ENCODE results near the gene MED29. TPM values are rescaled to one million over a fixed set of nuclear protein-coding genes. Genes with fewer than 3 reads are reported as not detected.
A peak's percentile ranks its signal among the peaks of the same experiment; 100 is the strongest.

The MED29 gene
- total and polyA plus RNA-seq, 10 of the 15 experiments (the other 5 are each of a cell fraction or from before 2014, with no cell fraction given), result 3.2 to 36.6 (median 22.8) TPM

GRCh38 chr19:39398297-39398864, 7.2 kb downstream of the MED29 start (continued):
- no peak for TF ChIP-seq NFYB (IDR thresholded peaks at IDR 0.05; ENCODE audit: insufficient read depth, low read depth, low read length)
- no peak for TF ChIP-seq KDM1A (IDR thresholded peaks at IDR 0.05; ENCODE audit: borderline replicate concordance)
- no peak for TF ChIP-seq BMI1 (IDR thresholded peaks at IDR 0.05; ENCODE audit: borderline replicate concordance)
- TF ChIP-seq NR2C1 (IDR thresholded peaks at IDR 0.05), result no peak
- no peak for TF ChIP-seq CBX3 (IDR thresholded peaks at IDR 0.05; ENCODE audit: borderline replicate concordance, low read depth)
- TF ChIP-seq EP300 (IDR thresholded peaks at IDR 0.05; ENCODE audit: borderline replicate concordance in 1 of 2, control insufficient read depth in 1 of 2, low read depth in 2 of 2, low read length in 2 of 2), result peak in 1 of 2 experiments; percentile 42; a peak in 1 of 4 replicates
- TF ChIP-seq BCL11A (IDR thresholded peaks at IDR 0.05; ENCODE audit: low read depth, low read length), result no peak
- no peak for TF ChIP-seq HSF1 (IDR thresholded peaks at IDR 0.05; ENCODE audit: low read depth, low read length)
- TF ChIP-seq BACH1 (IDR thresholded peaks at IDR 0.05; ENCODE audit: borderline replicate concordance), result 0 out of 2 replicates have a peak, but pooled peaks have one; percentile 38
- no peak for TF ChIP-seq FOXK2 (IDR thresholded peaks at IDR 0.05)
- TF ChIP-seq ZBTB33 (IDR thresholded peaks at IDR 0.05), result no peak
- TF ChIP-seq CREB1 (IDR thresholded peaks at IDR 0.05; ENCODE audit: low read depth), result no peak
- TF ChIP-seq RCOR1 (conservative IDR thresholded peaks at IDR 0.05; ENCODE audit: low read depth, low read length), result no peak
- peak; percentile 28; the same call in 1 of the 2 replicates for TF ChIP-seq POLR2A (IDR thresholded peaks at IDR 0.05; ENCODE audit: low read depth, low read length)
- no peak for TF ChIP-seq HDAC2 (IDR thresholded peaks at IDR 0.05)
- 0 out of 2 replicates have a peak, but pooled peaks have one; percentile 60 for TF ChIP-seq MEF2A (IDR thresholded peaks at IDR 0.05; ENCODE audit: insufficient read depth, low read depth, low read length)
- TF ChIP-seq STAT3 (IDR thresholded peaks at IDR 0.05; ENCODE audit: low read depth, low read length), result no peak
- TF ChIP-seq NR2C2 (IDR thresholded peaks at IDR 0.05; ENCODE audit: borderline replicate concordance, control insufficient read depth, insufficient read length, low read depth), result no peak
- TF ChIP-seq SIN3A (IDR thresholded peaks at IDR 0.05; ENCODE audit: low read depth, low read length), result no peak
- no peak for TF ChIP-seq CREM (IDR thresholded peaks at IDR 0.05; ENCODE audit: low read depth)
- no peak for TF ChIP-seq CBX5 (IDR thresholded peaks at IDR 0.05; ENCODE audit: low read depth)
- no peak for TF ChIP-seq ZNF592 (IDR thresholded peaks at IDR 0.05)

Measured in GM12878 (cell line).